NCI-H128 (cell line): ENCODE results near the gene SH3RF3.
"Not testable (repeated sequence)": the region's sequence is repeated elsewhere in the genome, so short reads cannot be mapped to it uniquely, and the experiment has no call there.

Experiments used
- DNase-seq: peaks from one replicate; lab custom pipeline; 2025; ENCODE audit not compliant: unreplicated experiment; lab: John Stamatoyannopoulos, UW

The SH3RF3 gene

GRCh38 chr2:109529532-109530449 lies 400.8 kb downstream of the SH3RF3 start:
- no peak for DNase-seq

DNA sequence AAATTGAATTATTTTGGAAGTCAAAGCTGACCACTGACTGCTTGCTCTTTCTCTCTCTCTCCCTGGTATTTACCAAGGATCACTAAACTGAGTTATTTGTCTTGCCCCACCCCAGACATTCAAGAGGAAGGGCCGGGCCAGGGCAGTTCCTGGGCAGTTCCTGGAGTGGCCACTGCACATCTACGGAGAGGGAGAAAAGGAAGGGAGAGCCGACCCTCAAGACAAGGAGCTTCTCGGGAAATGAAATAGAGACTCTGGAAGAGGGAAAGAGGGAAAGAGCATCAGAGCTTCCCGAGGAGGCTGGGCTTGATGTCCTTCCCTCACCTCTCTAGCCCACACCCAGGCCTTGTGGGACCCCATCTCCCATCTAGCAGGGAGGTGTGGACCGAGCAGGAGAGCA lies 401.7 kb downstream of the SH3RF3 start:
- no peak for DNase-seq

DNA sequence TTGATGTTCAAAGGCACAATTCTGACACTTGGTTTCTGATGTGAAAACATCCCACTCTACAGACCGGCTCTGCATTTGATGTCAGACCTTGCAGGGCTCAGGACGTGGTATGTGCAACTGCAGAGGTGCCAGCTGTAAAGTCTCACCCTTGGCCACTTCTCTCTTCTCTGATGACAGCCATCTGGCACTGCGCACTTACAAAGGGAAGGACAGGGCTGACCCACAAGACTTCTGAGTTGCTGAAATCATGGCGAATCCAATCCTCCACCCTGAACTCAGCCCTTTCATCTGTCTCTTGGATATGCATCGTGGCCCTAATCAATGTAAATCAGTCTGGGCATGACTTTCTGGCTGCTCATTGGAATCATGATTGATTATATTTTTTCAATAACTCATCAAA lies 402.2 kb downstream of the SH3RF3 start:
- DNase-seq: no peak

DNA sequence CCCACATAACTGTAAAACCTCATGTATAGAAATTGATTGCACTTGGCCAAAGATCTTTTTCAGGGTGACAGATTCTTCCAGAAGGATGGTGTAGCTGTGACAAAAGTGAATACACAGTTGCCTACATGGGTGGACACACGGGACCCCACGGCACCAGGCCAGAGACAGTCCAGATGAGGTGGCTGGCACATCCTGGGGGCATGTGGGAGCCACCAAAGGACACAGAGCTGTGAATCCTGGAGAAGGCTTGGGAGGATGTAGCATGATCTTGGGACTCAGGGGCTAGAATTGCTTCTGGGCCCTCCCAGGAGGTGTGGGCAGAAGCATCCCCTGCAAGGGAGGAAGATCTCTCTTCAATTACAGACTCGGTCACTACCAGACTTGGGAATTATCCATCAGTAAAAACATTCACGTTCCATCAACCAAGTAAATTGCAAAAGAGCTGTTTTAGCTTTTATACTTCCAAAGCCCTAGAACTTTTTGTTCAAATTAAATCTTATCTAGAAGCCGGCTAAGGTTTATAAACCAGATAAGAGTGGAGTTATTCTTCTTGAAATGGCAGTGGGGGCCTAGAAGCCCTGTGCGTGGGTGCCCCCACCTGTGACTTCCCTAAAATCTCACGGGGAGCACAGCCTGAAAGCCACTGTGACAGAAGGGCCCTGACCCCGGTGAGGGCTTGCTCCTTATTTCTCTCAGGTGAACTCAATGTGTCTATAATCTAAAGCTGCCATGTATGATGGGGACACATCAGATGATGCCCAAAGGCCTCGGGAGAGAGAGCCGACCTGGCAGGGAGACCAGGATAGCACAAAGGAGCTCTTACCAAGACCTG lies 403.1 kb downstream of the SH3RF3 start:
- DNase-seq: no peak

- no peak for DNase-seq
Observed at GRCh38 chr2:109532728-109533076, 403.7 kb downstream of the SH3RF3 start.

- no peak for DNase-seq
Observed at GRCh38 chr2:109533823-109534222, 404.8 kb downstream of the SH3RF3 start.

DNA sequence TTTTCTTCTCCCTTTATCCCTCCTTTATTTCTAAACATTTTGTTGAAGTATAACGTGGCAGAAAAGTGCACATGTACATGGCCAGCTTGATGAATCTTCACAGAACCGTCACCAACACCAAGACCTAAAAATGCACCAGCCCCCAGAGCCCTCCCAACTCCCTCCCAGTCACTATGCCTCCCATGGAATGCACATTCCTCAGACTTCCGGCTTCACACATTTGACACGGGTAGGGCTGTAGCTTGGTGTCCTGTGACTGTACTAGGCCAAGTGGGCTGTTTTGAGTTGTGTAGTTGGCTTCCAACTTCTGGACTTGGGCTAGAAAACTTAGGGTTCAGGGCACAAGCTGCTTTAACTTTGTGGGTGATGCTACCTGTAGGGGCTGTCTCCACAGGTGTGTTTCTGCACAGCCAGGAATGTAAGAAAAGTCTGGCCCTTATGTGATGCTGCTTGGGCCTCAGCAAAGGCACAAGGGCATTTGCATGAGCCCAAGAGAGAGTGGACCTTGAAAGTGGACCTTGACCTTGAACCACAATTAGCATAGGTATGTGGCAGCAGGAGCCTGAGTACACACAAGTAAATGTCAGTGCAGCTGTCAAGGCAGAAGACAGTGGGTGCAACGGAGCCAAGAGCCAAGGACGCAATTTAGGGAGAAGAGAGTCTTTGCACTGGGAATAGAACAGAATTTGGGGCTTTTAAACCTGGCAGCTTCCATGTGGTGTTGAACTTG lies 406.4 kb downstream of the SH3RF3 start:
- DNase-seq: no peak

DNA sequence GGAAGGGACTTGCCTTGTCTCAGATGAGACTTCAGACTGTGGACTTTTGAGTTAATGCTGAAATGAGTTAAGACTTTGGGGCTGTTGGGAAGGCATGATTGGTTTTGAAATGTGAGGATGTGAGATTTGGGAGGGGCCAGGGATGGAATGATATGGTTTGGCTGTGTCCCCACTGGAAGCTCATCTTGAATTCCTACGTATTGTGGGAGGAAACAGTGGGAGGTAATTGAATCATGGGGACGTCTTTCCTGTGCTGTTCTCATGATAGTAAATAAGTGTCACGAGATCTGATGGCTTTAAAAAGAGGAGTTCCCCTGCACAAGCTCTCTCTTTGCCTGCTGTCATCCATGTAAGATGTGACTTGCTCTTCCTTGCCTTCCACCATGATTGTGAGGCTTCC lies 407.6 kb downstream of the SH3RF3 start:
- DNase-seq: not testable (repeated sequence)

DNA sequence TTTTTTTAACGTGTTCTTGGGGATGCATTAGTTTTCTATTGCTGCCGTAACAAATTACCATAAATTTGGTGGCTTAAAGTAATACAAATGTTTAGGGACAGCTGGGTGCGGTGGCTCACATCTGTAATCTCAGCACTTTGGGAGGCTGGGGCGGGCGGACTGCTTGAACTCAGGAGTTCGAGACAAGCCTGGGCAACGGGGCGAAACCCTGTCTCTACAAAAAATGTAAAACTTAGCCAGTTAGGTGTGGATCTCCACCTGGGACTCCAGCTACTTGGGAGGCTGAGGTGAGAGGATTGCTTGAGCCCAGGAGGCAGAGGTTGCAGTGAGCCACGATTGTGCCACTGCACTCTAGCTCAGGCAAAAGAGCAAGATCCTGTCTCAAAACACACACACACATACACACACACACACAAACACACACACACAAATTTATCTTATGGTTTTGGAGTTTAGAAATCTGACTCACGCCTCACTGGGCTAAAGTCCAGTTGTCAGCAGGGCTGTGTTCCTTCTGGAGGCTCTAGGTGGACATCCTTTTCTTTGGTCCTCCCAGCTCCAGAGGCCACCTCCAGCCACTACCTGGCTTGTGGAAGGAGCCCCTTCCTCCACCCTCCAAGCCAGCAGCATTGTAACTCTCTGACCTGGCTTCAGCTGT lies 408.7 kb downstream of the SH3RF3 start:
- DNase-seq: no peak

DNA sequence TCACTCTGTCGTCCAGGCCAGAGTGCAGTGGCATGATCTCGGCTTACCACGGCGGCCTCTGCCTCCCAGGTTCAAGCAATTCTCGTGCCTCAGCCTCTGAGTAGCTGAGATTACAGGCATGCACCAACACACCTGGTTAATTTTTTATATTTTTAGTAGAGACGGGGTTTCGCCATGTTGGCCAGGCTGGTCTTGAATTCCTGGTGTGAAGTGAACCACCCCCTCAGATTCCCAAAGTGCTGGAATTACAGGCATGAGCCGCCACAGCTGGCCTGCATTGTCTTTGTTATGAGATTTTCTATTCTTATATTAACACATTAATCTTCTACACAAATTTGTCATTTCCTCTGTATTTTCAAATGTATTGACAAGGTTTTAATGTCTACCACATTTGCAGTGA lies 409.5 kb downstream of the SH3RF3 start:
- DNase-seq: no peak

DNA sequence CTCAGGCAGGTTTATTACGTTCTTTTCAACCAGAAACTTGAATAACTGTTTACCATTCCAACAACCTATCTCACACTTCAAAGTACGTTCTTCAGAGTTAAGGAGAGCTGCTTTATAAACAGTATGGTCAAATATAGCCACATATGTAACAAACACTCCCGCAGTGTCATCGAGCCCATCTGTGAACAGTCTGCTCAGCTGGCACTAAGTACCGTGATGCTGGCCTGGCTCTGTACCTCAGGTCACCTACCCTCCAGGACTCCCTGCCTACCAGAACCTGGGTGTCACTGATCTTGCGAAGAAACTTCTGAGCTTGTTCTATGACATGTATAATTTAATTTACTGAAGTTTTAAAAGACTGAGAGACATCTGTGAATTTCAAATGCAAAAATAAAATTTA lies 413.4 kb downstream of the SH3RF3 start:
- no peak for DNase-seq

DNA sequence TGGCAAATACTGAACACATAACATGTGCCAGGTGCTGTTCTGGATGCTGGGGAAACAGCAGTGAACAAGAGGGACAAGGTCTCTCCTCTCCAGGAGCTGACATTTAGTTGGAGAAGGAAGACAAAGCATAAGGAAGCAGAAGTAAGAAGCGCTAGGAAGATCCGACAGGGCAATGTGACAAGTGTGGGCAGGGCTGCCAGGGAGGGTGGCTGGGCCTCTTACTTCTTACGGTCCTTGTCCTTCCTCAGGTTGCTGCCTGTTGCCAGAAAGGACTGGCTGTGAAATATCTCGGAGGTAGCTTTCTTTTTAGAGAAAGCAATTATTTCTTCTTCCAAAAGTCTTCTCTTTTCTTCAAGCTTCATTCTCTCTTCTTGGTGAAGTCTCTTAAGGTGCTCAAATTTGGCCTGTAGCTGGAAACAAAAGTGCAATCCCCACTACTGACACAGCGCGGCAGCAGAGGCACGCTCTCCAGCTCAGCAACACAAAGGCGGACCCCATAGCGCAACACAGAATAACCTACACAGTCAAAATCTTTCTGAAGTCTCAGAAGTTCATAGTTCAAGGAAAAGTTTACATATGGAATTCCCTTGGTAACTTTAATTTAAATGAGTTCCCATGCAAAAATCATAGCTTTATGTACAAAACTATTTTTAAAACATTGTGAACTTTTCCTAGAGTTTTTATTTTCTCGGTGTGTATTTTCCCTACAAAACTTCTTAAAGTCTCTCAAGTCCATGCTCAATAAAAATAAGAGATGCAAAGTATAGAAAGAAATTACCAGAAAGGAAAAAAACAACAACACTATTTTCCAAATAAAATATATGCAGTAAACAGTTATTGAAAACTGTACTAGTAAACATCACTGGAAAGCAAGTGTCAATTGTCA lies 417.1 kb downstream of the SH3RF3 start:
- no peak for DNase-seq

- DNase-seq: no peak
Observed at GRCh38 chr2:109547280-109547679, 418.3 kb downstream of the SH3RF3 start.

DNA sequence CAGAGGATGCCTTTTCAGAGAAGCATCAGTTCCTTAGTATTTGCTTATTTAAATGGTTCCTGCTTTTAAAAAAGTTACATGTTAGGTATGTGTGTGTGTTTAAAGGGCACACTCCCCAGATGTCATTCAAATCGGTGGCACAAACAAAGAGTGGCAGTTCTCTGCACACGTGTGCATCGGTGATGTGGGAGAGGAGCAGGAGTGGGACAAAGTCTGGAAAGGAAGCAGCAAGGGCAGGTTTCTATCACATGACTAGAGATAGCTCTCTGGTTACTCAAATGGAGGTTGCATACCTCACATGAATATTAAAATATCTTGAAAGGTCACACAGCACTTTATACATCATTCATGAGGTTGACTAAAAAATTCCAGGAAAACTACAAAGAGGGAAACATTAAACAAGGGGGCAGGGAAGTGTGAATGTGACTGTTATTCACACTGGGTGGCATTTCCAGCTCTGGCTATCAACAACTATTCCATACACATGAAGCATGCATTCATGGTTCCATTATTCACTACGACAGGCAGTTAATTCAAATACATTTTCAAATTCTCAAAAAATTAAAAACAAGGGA lies 420.1 kb downstream of the SH3RF3 start:
- no peak for DNase-seq
